Keratinocyte (primary cell): ENCODE measurements around the gene CAND2. TPM values are rescaled to one million over a fixed set of nuclear protein-coding genes. Genes with fewer than 3 reads are reported as not detected.
"Not testable (repeated sequence)": the region's sequence is repeated elsewhere in the genome, so short reads cannot be mapped to it uniquely, and the experiment has no call there.

Experiments used
- DNase-seq: peaks from one replicate; pipeline ENCODE4 v3.0.0-alpha.2; 2011; ENCODE audit warnings: low read depth, missing footprints, low spot score
- FAIRE-seq: peaks from 2 replicates; lab custom pipeline; 2011; peaks lifted over from hg19 to GRCh38; lab: Jason Lieb, UNC
- H2AFZ ChIP-seq: 2 replicates; pipeline ENCODE4 v1.6.0; 2012; ENCODE audit warnings: low read length, control low read depth, inconsistent platforms; ENCODE audit not compliant: control insufficient read depth
- H3K27ac ChIP-seq: 2 replicates; pipeline ENCODE4 v1.5.1; 2011; ENCODE audit warnings: low read length; ENCODE audit not compliant: control insufficient read depth, insufficient read depth
- H3K27me3 ChIP-seq: 3 replicates; pipeline ENCODE4 v1.6.0; 2011; ENCODE audit warnings: low read length; ENCODE audit not compliant: control insufficient read depth, insufficient read depth; ENCODE audit errors: extremely low read depth
- H3K36me3 ChIP-seq, 2 experiments: 2 replicates in 1 of 2; 3 replicates in 1 of 2; pipeline ENCODE4 v1.5.1; 2011; ENCODE audit warnings: low read length in 2 of 2, mild to moderate bottlenecking in 1 of 2; ENCODE audit not compliant: control insufficient read depth in 2 of 2, insufficient read depth in 2 of 2; ENCODE audit errors: extremely low read depth in 1 of 2
- H3K4me1 ChIP-seq: 3 replicates; pipeline ENCODE4 v1.5.1; 2011; ENCODE audit warnings: low read length; ENCODE audit not compliant: control insufficient read depth, insufficient read depth; ENCODE audit errors: extremely low read depth
- H3K4me2 ChIP-seq: 3 replicates; pipeline ENCODE4 v1.6.0; 2011; ENCODE audit warnings: low read depth, low read length; ENCODE audit not compliant: control insufficient read depth, insufficient read depth; ENCODE audit errors: extremely low read depth
- H3K4me3 ChIP-seq, 3 experiments: fragments of 200-600 bp in 1 of 3; sonication (generic) in 1 of 3; 2 replicates in 2 of 3; 3 replicates in 1 of 3; pipeline ENCODE4 v1.5.1; 2011 to 2016; ENCODE audit warnings: low read length in 3 of 3, mild to moderate bottlenecking in 3 of 3, control low read depth in 2 of 3, inconsistent platforms in 1 of 3, low read depth in 1 of 3, mixed read lengths in 1 of 3, mixed run types in 1 of 3, moderate library complexity in 1 of 3; ENCODE audit not compliant: control insufficient read depth in 2 of 3, insufficient read depth in 2 of 3; ENCODE audit errors: extremely low read depth in 1 of 3
- H3K79me2 ChIP-seq: 2 replicates; pipeline ENCODE4 v1.6.0; 2012; ENCODE audit warnings: low read length; ENCODE audit not compliant: control insufficient read depth, insufficient read depth
- H3K9ac ChIP-seq: 3 replicates; pipeline ENCODE4 v1.6.0; 2011; ENCODE audit warnings: low read length; ENCODE audit not compliant: control insufficient read depth, insufficient read depth; ENCODE audit errors: extremely low read depth
- H3K9me1 ChIP-seq: 3 replicates; pipeline ENCODE4 v1.6.0; 2011; ENCODE audit warnings: low read length; ENCODE audit not compliant: control insufficient read depth, insufficient read depth; ENCODE audit errors: extremely low read depth
- H3K9me3 ChIP-seq: 2 replicates; pipeline ENCODE4 v1.5.1; 2012; ENCODE audit warnings: low read depth, low read length; ENCODE audit not compliant: control insufficient read depth
- H4K20me1 ChIP-seq: 3 replicates; pipeline ENCODE4 v1.6.0; 2011; ENCODE audit warnings: low read length; ENCODE audit not compliant: control insufficient read depth, insufficient read depth; ENCODE audit errors: extremely low read depth
- EZH2 ChIP-seq: IDR thresholded peaks from one replicate; pipeline ENCODE4 v1.6.1; 2012; ENCODE audit warnings: inconsistent platforms, mild to moderate bottlenecking, low read length, moderate library complexity
- dilution Hi-C: fragments of 300-500 bp; cut with MboI; formaldehyde crosslinking; loops from one replicate; pipeline ENCODE4 v1.7.0; 2020; ENCODE audit warnings: low sequenced_read_pairs; ENCODE audit not compliant: extremely low pct_ligation_motif_present
- polyA plus RNA-seq, 5 experiments: library from polyadenylated mRNA; depleted of rRNA in 3 of 5; stranded (reverse) in 3 of 5; stranded (forward) in 1 of 5; unstranded in 1 of 5; fragments of >200 nt; gene quantifications; 1 replicate in 1 of 5; 2 replicates in 3 of 5; 3 replicates in 1 of 5; pipeline versions ENCODE4 v1.2.1 to v1.2.3, GENCODE V29; 2011 to 2012; ENCODE audit warnings: missing spikeins in 2 of 5, low read depth in 1 of 5, low replicate concordance in 1 of 5
- TF ChIP-seq, protein P1 (sequence below), 3 experiments: IDR thresholded peaks in 1 of 3; conservative IDR thresholded peaks in 1 of 3; optimal IDR thresholded peaks in 1 of 3; 2 replicates in 2 of 3; 3 replicates in 1 of 3; pipeline versions ENCODE3 to v1.5.1; 2011; ENCODE audit warnings: low read length in 3 of 3, mild to moderate bottlenecking in 3 of 3, moderate library complexity in 2 of 3, control low read depth in 1 of 3, inconsistent platforms in 1 of 3; ENCODE audit not compliant: insufficient read depth in 2 of 3; ENCODE audit errors: extremely low read depth in 1 of 3

CAND2 gene
- polyA plus RNA-seq, 1 donor (not counting 4 experiments of a cell fraction or from before 2014, with no cell fraction given) = 0.05 TPM

DNA sequence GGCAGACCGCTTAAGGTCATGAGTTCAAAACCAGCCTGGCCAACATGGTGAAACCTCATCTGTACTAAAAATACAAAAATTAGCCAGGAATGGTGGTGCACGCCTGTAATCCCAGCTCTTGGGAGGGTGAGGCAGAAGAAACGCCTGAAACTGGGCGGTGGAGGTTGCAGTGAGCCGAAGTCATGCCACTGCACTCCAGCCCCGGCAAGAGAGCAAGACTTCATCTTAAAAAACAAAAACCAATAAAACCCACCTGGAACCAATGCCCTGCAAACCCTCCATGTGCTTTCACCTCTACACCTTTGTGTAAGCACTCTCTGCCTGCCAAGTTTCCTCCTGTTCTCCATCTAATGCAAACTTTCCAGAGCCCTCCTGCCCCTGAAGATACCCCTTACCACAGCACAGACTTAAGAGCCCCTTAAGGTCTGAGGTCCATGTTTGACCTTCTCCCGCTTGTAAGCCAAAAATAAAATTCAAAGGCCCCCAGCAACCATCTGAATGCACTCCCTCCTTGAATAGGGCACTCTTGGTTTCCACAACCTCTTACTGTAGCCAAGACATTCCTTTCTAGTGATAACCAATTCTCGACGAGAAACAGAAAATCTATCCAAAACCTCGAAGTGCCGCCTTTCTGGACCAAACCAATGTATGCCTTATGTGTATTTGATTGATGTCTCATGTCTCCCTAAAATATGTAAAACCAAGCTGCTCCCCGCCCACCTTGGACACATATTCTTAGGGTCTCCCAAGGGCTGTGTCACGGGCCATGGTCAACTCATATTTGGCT is 41.9 kb downstream of the CAND2 start:
- Histone ChIP-seq H3K79me2 (peaks cover 60% of the 10 kb centered on the region), H4K20me1 (peaks cover 56% of the 10 kb centered on the region), H3K4me3 (peak overlapping the region in 2 of 3 experiments; percentile 68 to 80)

DNA sequence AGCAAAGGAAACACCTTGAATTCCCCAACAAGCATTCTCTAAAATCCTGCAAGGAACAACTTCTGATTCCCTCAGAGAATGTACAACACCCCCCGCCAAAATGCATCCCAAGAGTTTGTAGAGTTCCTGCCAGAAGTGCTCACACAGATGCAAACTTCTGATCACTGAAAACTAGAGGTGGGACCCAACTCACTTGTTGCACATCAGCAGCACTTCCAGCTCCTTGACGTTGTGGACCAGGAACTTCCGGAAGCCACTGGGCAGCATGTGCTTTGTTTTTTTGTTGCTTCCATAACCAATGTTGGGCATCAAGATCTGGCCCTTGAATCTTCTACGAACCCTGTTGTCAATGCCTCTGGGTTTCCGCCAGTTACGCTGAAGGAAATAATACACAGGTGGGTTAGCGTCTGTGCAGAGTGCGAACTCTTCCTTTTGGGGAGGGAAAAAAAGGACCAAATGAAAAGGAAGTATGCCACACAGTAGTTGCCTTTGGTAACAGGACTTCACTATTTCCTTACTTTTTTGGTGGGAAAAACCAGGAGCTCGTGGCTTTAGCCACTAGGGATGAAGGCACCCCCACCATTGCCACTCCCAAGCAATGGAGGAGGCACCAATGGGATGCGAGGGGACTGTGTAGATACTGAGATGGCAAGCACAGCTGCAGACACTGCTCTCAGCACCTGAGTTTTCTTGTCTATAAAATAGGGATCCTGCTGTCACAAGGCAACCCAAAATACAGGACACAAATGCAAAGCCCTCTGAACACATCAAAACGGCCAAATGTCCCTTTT is 42.9 kb downstream of the CAND2 start:
- Histone ChIP-seq H3K79me2 (peaks cover 60% of the 10 kb centered on the region), H2AFZ (no peak overlapping the region), H3K4me3 (peak overlapping the region; percentile 68 to 80 (median 78)), H3K36me3 (peaks cover 37 to 59% of the 10 kb centered on the region in 2 experiments), H3K9ac (peak overlapping the region; percentile 89), H3K9me1 (peaks cover 5% of the 10 kb centered on the region), H3K4me2 (peak overlapping the region; percentile 86), H3K27me3 (no peaks in the 10 kb centered on the region), H4K20me1 (peaks cover 49% of the 10 kb centered on the region), H3K4me1 (peaks cover 31% of the 10 kb centered on the region), H3K27ac (peak overlapping the region; percentile 26), H3K9me3 (no peaks in the 10 kb centered on the region)
- DNase-seq (no peak), FAIRE-seq (no peak)
- TF ChIP-seq EZH2 = no peak
- TF ChIP-seq, protein P1, sequence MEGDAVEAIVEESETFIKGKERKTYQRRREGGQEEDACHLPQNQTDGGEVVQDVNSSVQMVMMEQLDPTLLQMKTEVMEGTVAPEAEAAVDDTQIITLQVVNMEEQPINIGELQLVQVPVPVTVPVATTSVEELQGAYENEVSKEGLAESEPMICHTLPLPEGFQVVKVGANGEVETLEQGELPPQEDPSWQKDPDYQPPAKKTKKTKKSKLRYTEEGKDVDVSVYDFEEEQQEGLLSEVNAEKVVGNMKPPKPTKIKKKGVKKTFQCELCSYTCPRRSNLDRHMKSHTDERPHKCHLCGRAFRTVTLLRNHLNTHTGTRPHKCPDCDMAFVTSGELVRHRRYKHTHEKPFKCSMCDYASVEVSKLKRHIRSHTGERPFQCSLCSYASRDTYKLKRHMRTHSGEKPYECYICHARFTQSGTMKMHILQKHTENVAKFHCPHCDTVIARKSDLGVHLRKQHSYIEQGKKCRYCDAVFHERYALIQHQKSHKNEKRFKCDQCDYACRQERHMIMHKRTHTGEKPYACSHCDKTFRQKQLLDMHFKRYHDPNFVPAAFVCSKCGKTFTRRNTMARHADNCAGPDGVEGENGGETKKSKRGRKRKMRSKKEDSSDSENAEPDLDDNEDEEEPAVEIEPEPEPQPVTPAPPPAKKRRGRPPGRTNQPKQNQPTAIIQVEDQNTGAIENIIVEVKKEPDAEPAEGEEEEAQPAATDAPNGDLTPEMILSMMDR (optimal IDR thresholded peaks at IDR 0.05 in 1 of 3, IDR thresholded peaks at IDR 0.05 in 1 of 3, conservative IDR thresholded peaks at IDR 0.05 in 1 of 3; ENCODE audit: extremely low read depth in 1 of 3, insufficient read depth in 2 of 3, low read length in 3 of 3) = no peak
- dilution Hi-C loops = no loop called here

More for the DNA sequence above, 41.9 kb downstream of the CAND2 start:
- peaks cover 31% of the 10 kb centered on the region for H3K4me1 ChIP-seq
- H2AFZ ChIP-seq = no peak overlapping the region
- peaks cover 11% of the 10 kb centered on the region for H3K9me1 ChIP-seq
- H3K9ac ChIP-seq = peak overlapping the region; percentile 89
- no peak for DNase-seq
- no peak for FAIRE-seq
- H3K9me3 ChIP-seq = no peaks in the 10 kb centered on the region
- H3K27me3 ChIP-seq = no peaks in the 10 kb centered on the region
- dilution Hi-C loops = no loop called here
- peaks cover 44 to 69% of the 10 kb centered on the region in 2 experiments for H3K36me3 ChIP-seq
- H3K27ac ChIP-seq = no peak overlapping the region
- peak overlapping the region; percentile 86 for H3K4me2 ChIP-seq
- no peak for TF ChIP-seq EZH2
- TF ChIP-seq, protein P1 (optimal IDR thresholded peaks at IDR 0.05 in 1 of 3, IDR thresholded peaks at IDR 0.05 in 1 of 3, conservative IDR thresholded peaks at IDR 0.05 in 1 of 3; ENCODE audit: extremely low read depth in 1 of 3, insufficient read depth in 2 of 3, low read length in 3 of 3) = no peak

DNA sequence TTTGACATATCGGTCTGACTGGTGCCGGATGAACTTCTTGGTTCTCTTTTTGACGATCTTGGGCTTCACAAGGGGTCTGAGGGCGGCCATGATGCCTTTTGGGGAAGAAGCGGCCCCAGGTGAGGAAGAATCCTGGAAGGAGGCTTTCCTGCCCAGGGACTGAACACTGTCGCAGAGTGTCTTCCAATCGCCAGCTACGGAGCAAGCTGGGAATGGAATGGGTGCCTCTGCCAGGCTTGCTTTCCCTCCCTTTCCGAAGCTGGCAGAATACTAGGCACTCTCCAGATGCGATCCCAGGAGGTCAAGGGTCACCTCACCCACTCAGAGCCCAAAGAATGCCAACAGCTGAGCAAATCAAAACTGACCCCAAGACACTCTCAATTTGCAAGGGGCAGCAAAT is 43.7 kb downstream of the CAND2 start:
- H3K4me1 ChIP-seq = peaks cover 31% of the 10 kb centered on the region
- dilution Hi-C loops, DNase-seq, H3K27me3 ChIP-seq, FAIRE-seq, H3K9me1 ChIP-seq, H3K9me3 ChIP-seq, H2AFZ ChIP-seq: not testable (repeated sequence)
- H3K4me2 ChIP-seq = peak overlapping the region; percentile 86
- peak overlapping the region; percentile 68 to 80 (median 78) for H3K4me3 ChIP-seq
- peak overlapping the region; percentile 99 for H3K27ac ChIP-seq
- H3K9ac ChIP-seq = peak overlapping the region; percentile 89
- peaks cover 46% of the 10 kb centered on the region for H4K20me1 ChIP-seq
- H3K36me3 ChIP-seq = peaks cover 33 to 52% of the 10 kb centered on the region in 2 experiments
- peaks cover 60% of the 10 kb centered on the region for H3K79me2 ChIP-seq
